ENCODE measurements around the gene HELZ. TPM values are rescaled to one million over a fixed set of nuclear protein-coding genes. Genes with fewer than 3 reads are reported as not detected.

Gene HELZ
- 34.9 and 45.7 TPM in 2 replicates for total RNA-seq

GRCh38 chr17:67245073-67245693, at the start of gene HELZ:
Gene HELZ, minus strand, starts transcription at chr17:67245196. Its CDS starts 26,392 bp downstream, at chr17:67218804.

GRCh38 chr17:67044016-67044772, 200.8 kb downstream of the HELZ start, which contains the start of gene CACNG1:
Gene CACNG1, plus strand, starts transcription at chr17:67044554. Its CDS starts 107 bp downstream, at chr17:67044661.

Other genes with a start within 250 kb of the HELZ start
- gene CACNG1, start 200.6 kb downstream of the HELZ start, total RNA-seq = not detected in 2 replicates
- 26.2 and 29.4 TPM in 2 replicates for gene PSMD12, start 121.4 kb upstream of the HELZ start, total RNA-seq
- gene PITPNC1, start 132.1 kb upstream of the HELZ start, total RNA-seq = 5.8 and 9.3 TPM in 2 replicates